IPS-18c (cell line): Measurements from ENCODE around the gene LAMTOR5.
"Not testable (repeated sequence)": the region's sequence is repeated elsewhere in the genome, so short reads cannot be mapped to it uniquely, and the experiment has no call there.

Source experiments
- H3K4me3 ChIP-seq: 2 replicates; pipeline ENCODE4 v1.7.0; 2013; ENCODE audit warnings: low read depth, mild to moderate bottlenecking, low read length, moderate library complexity; ENCODE audit not compliant: insufficient read depth
- H3K9me3 ChIP-seq: one replicate; pipeline ENCODE4 v1.6.1; 2013; ENCODE audit warnings: mild to moderate bottlenecking, low read length, moderate library complexity; ENCODE audit not compliant: control insufficient read depth, insufficient read depth

Gene LAMTOR5

DNA sequence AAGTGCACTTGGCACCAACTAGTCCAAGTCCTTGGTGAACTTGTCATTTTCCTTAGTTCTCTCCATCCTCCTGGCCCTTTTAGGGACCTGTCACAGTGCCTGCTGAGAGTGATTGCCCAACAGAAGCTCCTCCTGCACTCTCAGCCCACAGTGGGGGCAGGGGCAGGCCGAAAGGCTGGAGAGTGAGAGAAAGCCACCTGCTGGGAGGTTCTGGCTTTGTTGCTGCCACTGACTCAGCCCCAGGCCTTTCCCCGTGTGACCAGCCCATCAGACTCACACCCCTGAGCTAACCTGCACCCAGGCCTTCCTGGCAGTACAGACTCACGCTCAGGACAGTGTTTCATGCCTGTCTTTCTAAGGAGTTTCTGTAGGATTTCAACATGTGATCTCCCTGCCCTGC, 26.3 kb upstream of the LAMTOR5 start:
- no peaks in the 10 kb centered on the region for H3K9me3 ChIP-seq
- H3K4me3 ChIP-seq, result no peak overlapping the region

DNA sequence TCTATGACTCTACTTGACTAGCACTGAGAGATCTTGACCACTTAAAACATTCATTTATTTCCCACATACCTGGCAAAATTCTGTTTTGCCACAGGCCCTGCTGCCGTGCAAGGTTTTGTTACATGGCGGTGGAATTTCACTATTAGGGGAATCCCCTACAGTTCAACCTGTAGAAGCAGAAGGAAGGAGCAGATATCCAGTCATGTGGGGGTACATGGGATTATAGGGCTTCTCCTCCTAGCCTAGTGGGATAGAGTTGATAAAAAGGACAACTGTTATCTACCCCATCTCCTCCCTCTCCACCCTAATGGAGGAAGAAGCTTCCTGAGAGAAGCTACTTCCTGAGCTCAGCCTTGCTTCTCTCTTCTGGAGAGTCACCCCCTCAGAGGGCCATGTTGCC, 25.7 kb upstream of the LAMTOR5 start:
- Histone ChIP-seq H3K9me3 (no peaks in the 10 kb centered on the region), H3K4me3 (no peak overlapping the region)

DNA sequence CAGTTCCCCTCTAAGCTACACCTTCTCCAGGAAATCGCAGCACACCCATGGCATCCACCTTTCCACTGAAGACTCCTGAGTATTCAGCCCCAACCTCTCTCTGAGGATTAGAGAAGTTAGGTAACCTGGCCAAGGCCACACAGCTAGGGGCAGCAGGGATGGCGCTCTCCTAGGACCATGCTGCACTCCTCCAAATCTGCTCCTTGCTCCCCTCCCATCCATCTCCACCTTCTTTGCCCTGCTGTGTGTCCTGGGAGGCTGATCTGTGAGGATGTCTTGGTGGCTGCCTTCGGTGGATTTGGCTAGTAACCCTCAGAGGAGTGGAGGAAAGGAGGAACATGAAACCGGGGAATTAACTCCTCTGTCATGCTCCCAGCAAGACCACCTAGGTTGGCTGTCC, 23.4 kb upstream of the LAMTOR5 start:
- Histone ChIP-seq H3K4me3 (no peak overlapping the region), H3K9me3 (no peaks in the 10 kb centered on the region)

DNA sequence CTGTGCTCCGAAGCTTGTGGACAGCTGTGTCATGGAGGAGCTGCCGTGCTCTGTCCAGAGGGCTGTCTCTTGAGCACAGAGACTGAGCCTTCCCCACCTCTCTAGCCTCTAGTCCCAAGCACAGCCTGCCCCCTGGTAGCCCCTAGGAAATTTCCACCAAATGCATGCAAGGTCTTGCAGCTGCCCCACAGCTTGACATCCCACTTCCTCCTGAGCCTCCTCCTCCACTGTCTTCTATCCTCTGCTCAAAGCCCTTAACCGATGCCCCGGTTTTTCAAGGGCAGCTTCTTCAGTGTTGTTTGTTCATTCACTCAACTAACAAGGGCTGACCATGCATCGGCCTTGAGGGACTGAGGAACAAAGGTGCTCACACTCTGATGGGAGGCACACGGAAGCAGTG, 22.9 kb upstream of the LAMTOR5 start:
- Histone ChIP-seq H3K4me3 (no peak overlapping the region), H3K9me3 (no peaks in the 10 kb centered on the region)

DNA sequence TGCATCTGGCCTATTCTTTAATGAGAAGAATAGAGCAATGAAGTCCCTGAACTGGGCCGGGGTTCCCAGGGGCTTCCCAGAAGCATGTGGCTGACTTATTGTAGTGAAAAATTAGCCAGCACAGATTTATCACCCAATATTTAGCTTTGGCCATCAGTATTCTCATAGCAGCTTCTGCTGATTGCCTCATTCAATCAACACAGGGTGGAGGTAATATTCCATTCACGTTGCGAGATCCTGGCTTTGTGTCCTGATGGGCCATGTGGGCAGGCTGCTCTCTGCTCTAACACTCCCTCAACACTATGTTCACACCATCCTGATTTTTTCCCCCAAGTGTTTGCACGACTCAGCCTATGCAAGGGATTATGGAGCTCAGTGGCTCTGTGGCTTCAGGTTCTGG, 21.5 kb upstream of the LAMTOR5 start:
- no peak overlapping the region for H3K4me3 ChIP-seq

DNA sequence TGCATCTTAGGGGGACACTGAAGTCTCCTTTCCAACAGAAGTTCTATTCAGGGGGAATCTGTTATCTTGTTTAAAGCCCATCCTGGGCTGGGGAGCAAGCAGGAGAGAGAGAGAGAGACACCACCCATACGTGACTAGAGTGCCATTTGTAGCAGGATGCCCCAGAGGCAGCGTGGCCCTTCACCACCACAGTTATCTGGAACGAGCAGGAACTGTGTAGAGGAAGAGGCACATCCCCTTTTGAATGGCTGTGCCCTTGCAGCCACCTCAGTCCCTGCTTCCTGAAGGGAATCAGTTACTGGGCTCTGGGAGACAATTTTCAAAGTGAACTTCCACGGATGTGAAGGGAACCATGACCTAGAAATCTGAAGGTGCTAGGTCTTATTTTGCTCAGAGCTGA, 19.4 kb upstream of the LAMTOR5 start:
- Histone ChIP-seq H3K9me3 (no peaks in the 10 kb centered on the region), H3K4me3 (no peak overlapping the region)

More for the DNA sequence above, 21.5 kb upstream of the LAMTOR5 start:
- no peaks in the 10 kb centered on the region for H3K9me3 ChIP-seq

DNA sequence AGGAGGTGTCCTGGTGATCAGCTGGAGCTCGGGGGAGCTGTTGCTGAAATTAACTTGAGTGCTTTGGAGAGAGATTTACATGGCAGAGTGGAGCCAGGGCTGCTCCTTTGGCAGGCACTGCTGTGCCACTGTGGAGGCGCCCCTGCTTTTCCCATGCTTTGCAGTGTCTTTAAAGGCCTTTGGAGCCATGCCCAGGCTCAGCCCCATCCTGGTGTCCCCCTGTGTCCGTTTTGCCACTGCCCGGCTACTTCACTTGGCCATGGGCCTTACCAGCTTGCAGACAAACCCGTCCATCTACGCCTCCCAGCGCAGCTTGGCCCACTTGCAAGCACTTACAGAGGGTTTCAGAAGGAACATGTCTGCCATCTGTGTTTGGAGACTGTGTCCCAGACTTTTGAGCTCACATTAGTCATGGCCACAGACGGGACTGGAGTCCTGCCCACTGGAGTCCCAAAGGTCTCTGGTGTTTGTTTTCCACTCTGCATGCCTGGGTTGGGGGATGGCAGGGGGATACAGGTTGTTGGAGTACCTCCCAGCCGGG, 18.2 kb upstream of the LAMTOR5 start:
- H3K4me3 ChIP-seq, result no peak overlapping the region
- peaks cover 3% of the 10 kb centered on the region for H3K9me3 ChIP-seq

DNA sequence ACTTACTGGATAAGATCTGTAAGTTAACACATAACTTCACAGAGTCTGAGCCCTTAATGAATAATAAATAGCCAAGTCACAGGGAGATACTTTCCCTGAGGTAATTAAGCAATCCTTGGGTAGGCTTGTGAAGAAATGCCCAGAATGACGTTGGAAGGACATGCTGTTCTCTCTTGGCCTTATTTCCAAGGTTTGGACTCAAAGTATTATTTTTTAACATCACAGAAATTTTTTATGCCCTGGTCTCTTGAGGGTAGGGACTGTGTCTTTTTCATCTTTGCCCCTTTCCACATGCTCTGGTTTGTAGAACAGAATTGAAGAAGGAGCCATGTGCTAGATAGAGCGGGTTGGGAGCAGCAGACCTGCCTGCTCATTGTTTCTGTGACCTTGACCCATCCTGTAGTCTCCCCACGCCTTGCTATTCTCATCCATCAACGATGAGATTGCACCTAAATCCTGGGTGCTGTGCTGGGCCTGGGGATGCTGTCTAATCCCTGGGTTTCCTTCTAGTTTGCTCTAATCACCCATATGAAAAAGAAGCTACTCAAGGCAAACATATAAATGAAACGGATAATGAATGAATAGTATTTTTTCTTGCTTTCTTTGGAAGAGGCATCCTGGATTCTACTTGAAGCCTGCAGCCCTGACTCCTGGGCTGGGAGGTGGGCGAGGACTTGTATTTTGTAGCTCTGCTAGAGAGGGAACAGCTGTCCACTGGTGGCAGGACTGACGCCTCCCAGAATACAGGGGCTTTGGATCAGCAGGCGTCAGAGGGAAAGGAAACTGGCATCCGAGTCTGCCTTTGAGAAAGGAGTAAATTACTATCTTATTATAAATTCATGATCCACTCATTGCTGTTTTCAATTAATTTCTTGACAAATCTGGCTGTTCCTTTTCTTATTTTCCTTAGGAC, 17.5 kb upstream of the LAMTOR5 start:
- H3K4me3 ChIP-seq, result no peak overlapping the region
- peaks cover 3% of the 10 kb centered on the region for H3K9me3 ChIP-seq

DNA sequence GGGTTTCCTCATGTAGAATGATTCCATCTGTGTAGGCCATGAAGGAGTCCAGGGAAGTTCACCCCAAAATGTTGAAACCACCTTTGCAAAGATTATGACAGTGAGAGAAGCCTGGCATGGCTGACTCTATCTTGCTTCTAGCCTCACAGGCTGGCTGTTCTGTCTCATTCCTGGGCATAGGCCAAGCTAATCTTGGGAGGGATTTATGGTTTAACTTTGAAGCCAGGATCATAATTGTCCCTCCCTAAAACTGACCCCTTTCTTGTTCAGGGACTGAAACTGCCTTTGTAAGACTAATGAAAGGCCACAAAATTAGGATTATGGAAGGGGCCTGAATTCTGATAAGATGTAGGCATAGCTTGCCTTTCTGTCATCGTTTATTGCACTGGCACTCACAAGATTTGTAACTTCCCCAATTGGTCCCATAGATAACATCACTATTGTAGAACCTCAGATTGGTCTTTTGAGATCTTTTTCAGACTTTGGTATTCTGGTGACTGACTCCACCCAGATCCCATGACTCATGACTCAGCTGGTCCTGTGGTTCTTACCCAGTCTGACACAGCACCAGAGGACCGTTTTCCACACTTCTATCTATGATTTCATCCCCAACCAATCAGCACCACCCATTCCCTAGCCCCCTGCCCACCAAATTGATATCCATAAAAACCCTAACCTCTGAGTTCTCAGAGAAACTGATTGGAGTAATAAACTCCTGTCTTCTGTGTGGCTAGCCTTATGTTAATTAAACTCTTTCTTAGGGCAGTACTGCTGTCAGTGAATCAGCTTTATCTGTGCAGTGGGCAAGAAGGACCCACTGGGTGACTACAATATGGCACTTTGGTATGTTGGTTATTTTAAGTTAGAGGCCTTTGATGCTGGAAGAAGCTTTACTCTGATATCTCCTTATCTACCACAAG, 13.6 kb upstream of the LAMTOR5 start:
- Histone ChIP-seq H3K4me3 (no peak overlapping the region), H3K9me3 (peaks cover 3% of the 10 kb centered on the region)

DNA sequence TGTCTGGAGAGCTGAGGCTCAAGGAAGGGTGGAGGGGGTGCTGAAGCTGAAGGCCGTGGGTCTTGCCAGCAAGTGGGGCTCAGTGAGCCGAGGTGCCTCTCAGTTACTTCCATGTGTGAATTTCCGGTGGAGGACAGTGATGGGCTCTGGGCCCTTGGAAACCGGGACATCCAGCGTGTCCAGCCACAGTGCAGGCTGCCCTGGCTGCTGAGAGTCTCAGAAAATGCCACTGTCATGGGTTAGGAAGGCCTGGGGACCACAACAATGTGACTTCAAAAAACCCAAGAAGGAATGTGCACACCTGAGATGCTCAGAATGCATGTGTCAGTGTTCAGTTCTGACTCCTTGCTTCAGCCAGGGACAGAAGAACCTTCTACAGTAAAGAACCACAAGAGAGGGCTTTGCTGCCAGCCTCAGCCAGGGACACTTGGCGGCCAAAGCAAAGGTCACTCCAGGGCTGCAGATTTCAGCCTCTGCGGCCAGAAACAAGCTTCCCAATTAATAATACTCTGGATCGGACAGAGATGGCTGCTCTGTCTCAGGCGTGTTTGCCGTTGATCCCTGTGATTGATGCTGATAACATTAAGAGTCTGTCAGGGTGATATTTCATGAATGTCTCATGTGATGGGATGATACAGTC, 12.6 kb upstream of the LAMTOR5 start:
- H3K9me3 ChIP-seq, result peaks cover 3% of the 10 kb centered on the region
- no peak overlapping the region for H3K4me3 ChIP-seq

DNA sequence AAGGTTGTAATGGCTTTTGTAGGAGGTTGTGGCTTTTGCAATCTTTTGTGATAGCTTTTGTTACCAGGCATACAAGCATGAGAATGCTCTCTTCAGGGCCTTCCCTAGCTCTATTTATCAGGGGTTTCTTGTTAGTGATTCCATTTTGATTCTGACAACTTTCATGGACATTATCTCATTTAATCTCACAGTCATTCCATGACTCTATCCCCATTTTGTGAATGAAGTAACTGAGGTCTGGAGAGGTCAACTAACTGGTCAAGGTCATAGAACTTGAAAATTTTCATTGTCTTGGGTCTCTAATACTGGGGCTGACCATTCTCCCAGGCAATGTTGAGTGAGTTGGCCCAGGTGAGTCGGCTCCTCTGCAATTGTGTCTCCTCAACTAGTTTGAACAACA, 11.2 kb upstream of the LAMTOR5 start:
- Histone ChIP-seq H3K9me3 (peaks cover 3% of the 10 kb centered on the region), H3K4me3 (no peak overlapping the region)

DNA sequence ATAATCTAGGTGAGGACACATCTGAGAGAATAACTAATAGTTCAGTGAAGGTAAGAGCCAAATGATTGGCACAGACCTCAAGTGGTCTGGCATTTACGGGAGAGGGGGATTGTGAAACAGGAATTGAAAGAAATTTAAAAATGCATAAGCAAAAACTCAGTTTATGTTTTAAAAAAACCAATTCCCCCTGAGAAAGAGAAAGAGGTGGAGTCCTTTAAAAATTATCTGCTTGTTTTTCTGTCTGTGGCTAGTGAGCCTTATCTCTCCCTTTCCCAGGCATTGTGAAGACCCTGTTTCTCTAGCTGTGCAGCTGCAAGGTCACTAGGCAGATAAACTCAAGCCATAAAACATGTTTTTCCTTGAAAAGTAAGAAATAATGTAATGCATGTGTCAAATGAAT, 5.6 kb upstream of the LAMTOR5 start:
- not testable (repeated sequence) for H3K4me3 ChIP-seq, H3K9me3 ChIP-seq

DNA sequence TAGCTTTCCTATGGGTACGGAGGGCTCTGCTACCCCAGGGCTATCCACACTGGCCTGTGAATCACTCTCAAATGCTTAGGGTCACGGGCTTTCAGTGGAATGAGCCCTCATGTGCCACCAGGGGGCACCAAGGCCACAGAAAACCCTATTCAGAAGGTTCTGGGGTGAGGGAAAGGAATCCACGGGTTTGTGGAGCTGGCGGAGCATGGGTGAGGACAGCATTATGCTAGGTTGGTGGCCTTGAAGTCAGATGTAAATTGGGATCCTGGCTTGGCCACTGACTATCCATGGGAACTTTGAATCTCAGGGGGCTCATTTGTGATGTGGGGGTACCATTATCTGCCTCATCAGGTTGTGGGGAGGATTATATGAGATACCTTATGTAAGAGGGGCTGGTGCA, 5.1 kb upstream of the LAMTOR5 start:
- Histone ChIP-seq H3K9me3 (no peaks in the 10 kb centered on the region), H3K4me3 (no peak overlapping the region)

DNA sequence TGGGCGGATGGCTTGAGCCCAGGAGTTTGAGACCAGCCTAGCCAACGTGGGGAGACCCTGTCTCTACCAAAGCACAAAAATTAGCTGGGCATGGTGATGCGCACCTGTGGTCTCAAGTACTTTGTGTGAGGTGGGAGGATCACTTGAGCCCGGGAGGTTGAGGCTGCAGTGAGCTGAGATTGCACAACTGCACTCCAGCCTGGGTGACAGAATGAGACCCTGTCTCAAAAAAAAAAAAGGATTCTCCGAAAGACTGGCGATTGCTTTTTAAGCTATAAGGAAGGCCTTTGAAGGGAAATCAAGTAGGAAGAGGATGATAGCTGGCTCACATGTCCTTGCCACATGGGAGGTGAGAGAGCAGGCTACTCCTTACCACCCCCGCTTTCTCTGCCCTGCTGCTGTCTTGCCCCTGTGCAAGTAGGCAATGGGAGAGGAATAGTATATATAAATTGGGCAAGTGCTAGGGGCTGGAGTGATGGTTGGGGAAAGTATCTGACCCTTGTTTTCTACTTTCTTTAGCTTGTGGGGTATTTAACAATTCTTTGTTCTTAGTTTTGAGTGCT, 3.8 kb upstream of the LAMTOR5 start:
- Histone ChIP-seq H3K4me3 (no peak overlapping the region), H3K9me3 (no peaks in the 10 kb centered on the region)

DNA sequence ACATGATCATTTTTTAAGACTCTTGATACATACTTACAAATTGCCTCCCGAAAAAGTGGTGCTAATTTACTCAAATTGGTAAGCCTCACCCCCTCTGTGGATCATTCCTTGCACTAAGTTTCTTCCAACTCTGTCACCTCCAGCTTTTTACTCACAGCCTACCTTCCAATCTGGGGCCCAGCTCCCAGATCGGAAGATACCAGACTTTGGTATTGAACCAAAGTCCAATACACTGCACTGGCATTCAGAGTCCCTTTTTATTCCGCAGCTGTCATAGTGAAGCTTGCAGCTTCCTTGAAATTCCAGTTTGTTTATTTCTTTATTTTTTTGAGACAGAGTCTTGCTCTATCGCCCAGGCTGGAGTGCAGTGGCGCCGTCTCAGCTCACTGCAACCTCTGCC, 1.8 kb upstream of the LAMTOR5 start:
- Histone ChIP-seq H3K9me3 (no peaks in the 10 kb centered on the region), H3K4me3 (no peak overlapping the region)

DNA sequence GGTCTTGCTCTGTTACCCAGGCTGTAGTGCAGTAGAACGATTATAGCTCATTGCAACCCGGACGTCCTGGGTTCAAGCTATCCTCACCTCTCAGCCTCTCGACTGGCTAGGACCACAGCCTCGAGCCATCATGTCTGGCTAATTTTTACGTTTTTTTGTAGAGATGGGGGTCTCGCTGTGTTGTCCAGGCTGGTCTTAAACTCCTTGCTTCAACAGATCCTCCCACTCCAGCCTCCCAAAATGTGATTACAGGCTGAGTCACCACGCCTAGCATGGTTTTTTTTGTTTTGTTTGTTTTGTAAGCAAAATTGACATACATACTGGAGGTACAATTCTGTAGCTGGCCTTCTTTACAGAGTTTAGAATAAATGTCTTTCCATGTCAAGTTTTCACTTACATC, 994 bp upstream of the LAMTOR5 start:
- H3K4me3 ChIP-seq, result 0 out of 2 replicates have a peak overlapping the region, but pooled peaks have one; percentile 79
- H3K9me3 ChIP-seq, result no peaks in the 10 kb centered on the region

DNA sequence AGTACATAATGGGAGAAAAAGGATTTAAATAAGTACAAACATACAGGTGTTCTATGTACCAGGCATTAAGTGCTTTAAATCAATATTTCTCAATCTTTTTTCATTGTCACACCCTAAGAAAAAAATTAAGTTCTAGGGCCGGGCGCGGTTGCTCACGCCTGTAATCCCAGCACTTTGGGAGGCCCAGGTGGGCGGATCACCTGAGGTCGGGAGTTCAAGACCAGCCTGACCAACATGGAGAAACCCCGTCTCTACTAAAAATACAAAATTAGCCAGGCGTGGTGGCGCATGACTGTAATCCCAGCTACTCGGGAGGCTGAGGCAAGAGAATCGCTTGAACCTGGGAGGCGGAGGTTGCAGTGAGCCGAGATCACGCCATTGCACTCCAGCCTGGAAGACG, 1.1 kb downstream of the LAMTOR5 start:
- H3K4me3 ChIP-seq, result peak overlapping the region; percentile 79
- H3K9me3 ChIP-seq, result not testable (repeated sequence)
